AG09319 (cell line): ENCODE results near the gene HDAC4.

ENCODE experiments used
- DNase-seq: peaks from one replicate; pipeline ENCODE4 v3.0.0-alpha.2; 2010; ENCODE audit warnings: low read depth; ENCODE audit errors: extremely low read depth
- TF ChIP-seq, protein P1 (sequence below): IDR thresholded peaks from 2 replicates; pipeline ENCODE4 v1.5.1; 2011; ENCODE audit warnings: low read depth, mild to moderate bottlenecking, inconsistent platforms, low read length, moderate library complexity

Gene HDAC4

DNA sequence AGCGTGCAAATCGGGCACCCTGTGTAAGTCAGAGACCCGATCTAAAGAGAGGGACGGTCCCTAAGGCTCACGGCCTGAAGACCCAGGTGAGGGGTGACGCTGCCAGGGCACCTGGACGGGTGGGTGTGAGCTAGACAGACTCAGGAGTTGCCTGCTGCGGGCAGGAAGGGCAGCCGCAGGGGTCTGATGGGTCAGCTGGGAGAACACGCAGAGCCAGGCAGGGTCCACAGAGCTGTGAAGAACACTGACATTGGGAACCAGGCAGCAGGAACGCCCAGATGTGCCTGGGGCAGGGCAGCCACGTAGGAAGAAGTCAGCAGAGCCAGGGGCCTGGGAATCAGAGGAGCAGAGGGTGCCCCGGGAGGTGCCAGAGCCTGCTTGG lies 25.9 kb downstream of the HDAC4 start:
- TF ChIP-seq, protein P1, sequence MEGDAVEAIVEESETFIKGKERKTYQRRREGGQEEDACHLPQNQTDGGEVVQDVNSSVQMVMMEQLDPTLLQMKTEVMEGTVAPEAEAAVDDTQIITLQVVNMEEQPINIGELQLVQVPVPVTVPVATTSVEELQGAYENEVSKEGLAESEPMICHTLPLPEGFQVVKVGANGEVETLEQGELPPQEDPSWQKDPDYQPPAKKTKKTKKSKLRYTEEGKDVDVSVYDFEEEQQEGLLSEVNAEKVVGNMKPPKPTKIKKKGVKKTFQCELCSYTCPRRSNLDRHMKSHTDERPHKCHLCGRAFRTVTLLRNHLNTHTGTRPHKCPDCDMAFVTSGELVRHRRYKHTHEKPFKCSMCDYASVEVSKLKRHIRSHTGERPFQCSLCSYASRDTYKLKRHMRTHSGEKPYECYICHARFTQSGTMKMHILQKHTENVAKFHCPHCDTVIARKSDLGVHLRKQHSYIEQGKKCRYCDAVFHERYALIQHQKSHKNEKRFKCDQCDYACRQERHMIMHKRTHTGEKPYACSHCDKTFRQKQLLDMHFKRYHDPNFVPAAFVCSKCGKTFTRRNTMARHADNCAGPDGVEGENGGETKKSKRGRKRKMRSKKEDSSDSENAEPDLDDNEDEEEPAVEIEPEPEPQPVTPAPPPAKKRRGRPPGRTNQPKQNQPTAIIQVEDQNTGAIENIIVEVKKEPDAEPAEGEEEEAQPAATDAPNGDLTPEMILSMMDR = no peak
- no peak for DNase-seq

DNA sequence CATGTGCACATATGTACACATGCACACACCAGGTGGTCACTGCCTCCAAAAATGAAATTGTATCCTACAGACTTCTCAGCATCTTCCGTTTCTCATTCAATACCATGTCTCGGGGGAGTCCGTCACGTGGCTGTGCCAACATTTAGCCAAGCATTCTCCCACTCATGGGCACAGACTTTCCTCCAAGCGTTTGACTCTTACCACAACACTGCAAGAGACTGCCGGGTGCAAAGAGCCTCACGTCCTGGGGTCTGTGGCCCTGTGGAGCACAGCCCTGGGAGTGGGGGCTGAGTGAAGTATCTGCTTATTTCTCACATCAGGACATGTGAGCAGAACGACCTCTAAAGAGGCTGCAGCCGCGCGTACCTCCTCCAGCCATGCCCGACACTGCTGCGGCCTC lies 28.0 kb downstream of the HDAC4 start:
- no peak for DNase-seq
- TF ChIP-seq, protein P1 = no peak

DNA sequence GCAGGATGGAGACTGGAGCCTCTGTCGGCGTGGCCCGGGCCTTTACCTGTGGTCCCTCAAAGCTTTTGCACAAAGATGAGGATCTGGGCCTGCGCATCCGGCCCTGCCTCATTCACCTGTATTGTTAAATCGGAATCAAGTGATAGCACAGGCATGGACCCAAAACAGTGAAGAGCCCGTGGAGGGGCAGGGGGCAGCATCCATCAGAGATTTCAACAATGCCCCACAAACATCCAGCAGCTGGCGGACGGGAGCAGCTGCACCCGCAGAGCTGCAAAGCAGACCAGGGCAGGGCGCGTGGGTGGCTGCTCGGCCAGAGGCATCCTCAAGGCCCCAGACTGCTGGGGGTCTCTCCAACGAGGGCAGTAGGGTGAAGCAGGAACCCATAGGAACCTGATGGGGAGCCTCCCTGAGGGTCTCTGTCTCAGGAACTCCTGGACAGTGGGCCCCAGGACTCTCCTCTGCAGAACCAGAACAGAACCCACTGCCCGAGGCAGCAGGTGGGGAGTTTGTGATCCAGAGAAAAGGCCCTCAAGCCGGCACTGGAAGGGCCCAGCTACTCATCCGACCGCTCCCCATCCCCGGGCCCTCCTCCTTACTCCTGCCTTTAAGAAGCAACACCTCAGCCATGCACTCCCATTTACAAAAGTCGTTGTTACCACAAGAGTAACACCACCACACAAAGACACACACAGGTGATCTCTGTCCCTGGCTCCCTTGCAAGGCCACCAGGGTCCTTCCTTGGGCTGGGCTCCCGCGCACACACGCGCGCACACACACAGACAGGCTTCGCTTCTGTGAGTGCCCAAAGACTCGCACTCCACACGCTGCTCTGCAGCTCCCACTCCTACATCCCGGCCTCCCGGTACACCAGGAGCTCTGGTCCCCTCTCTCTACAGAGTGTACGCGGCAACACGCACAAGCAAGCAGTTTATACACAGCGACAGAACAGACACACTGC lies 28.8 kb downstream of the HDAC4 start:
- DNase-seq = no peak

DNA sequence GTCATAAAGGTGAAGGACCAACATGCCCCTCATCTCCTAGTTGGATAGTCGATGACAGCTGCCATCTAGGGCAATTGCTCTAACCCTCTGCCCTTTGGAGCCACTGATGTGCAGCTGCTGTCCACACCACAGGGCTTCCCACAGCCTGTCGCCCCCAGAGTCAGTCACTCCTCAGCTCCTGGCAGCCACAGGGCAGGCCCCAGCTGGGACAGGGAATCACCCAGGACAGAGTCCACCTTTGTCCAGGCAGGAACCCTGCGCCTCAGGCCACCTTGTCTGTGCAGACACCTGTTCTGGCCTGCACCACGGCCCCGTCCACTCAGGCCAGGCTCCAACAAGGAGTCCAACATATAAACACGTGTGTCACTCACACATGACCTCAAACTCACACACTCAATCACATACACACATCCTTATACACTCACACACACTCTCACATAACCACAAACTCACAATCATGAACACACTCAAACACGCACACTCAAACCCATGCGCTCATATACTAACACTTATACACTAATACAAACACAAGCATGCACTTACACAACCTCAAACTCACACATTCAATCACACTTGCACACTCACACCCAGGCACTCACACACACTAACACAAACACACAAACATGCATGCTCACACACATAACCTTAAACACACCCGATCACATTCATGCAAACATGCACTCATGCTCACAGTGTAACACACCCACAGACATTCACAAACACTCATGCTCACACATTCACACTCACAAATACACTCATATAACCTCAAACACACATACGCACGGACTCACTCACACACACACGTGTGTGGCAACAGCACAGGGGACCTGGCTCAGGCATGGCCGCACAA lies 29.7 kb downstream of the HDAC4 start:
- TF ChIP-seq, protein P1 = no peak
- DNase-seq = no peak

More for the DNA sequence above, 28.8 kb downstream of the HDAC4 start:
- TF ChIP-seq, protein P1 = no peak

DNA sequence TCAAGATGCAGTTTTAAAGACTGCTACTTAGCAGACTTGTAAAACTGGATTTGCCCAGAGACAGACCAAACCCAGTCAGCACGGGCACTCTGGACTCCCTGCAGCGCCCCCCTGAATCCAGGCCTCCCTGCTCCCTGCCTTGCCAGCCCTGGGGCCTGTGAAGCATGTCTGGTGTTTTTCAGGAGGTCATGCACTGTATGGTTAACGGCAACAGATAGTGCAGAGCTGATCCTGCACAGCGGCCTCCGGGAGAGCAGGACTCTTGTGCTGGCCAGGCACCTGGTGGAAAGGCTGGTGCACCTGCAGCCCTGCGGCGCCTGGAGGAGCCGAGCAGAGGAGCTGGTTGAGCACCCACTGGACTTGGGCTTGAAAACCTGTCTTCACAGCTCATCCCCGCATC lies 30.4 kb downstream of the HDAC4 start:
- TF ChIP-seq, protein P1 = no peak
- no peak for DNase-seq

DNA sequence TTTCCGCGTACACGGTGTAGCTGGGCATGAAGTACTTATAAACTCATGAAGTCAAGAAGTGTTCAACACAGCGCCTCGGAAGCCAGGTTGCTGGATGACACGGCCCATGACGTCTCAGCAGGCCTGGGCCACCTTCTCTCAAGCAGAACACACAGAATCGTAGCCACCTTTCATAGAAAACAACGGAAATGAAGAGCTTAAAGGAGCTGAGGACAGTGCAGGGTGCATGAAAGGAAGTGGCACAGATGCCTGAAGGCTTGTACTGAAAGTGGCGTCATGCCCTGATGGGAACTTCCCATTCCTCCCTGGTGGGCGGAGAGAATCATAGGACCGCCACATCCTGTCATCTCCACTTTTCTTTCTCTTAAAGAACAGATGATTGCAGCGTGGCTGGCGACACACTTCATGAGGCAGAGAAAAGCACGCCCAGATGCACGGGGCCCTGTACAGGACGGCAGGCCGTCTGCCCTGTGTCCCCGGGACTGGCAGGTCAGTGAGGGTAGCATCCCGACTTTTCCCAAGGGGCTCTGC lies 31.1 kb downstream of the HDAC4 start:
- TF ChIP-seq, protein P1 = no peak
- DNase-seq = no peak
